Measurements from ENCODE around the gene GDPD1.
"Not testable (repeated sequence)": the region's sequence is repeated elsewhere in the genome, so short reads cannot be mapped to it uniquely, and the experiment has no call there.

The GDPD1 gene

GRCh38 chr17:59220328-59221158 lies at the start of gene GDPD1:
GDPD1 (plus strand) TSS chr17:59220511; CDS start chr17:59220610, 99 bp downstream.
- peak; percentile 30 for FAIRE-seq

GRCh38 chr17:59172436-59173004 lies 47.8 kb upstream of the GDPD1 start:
- no peak for FAIRE-seq

GRCh38 chr17:59174671-59175070 lies 45.6 kb upstream of the GDPD1 start:
- FAIRE-seq: no peak

- no peak for FAIRE-seq
Observed at GRCh38 chr17:59175076-59175475, 45.2 kb upstream of the GDPD1 start.

- FAIRE-seq: no peak
Observed at GRCh38 chr17:59178266-59178985, 41.9 kb upstream of the GDPD1 start.

- not testable (repeated sequence) for FAIRE-seq
Observed at GRCh38 chr17:59179601-59180000, 40.7 kb upstream of the GDPD1 start.

- no peak for FAIRE-seq
Observed at GRCh38 chr17:59180626-59181025, 39.7 kb upstream of the GDPD1 start.

- FAIRE-seq: no peak
Observed at GRCh38 chr17:59181481-59181880, 38.8 kb upstream of the GDPD1 start.

- FAIRE-seq: no peak
Observed at GRCh38 chr17:59185997-59186396, 34.3 kb upstream of the GDPD1 start.

- no peak for FAIRE-seq
Observed at GRCh38 chr17:59186850-59187249, 33.5 kb upstream of the GDPD1 start.

GRCh38 chr17:59190806-59191205 lies 29.5 kb upstream of the GDPD1 start:
- no peak for FAIRE-seq

- no peak for FAIRE-seq
Observed at GRCh38 chr17:59193336-59193862, 26.9 kb upstream of the GDPD1 start.

GRCh38 chr17:59199398-59199797 lies 20.9 kb upstream of the GDPD1 start:
- no peak for FAIRE-seq

- FAIRE-seq: no peak
Observed at GRCh38 chr17:59202320-59202719, 18.0 kb upstream of the GDPD1 start.

- FAIRE-seq: no peak
Observed at GRCh38 chr17:59219370-59219769, 941 bp upstream of the GDPD1 start.

- no peak for FAIRE-seq
Observed at GRCh38 chr17:59219992-59220327, 351 bp upstream of the GDPD1 start.

- FAIRE-seq: no peak
Observed at GRCh38 chr17:59221159-59221847, 992 bp downstream of the GDPD1 start.

- FAIRE-seq: no peak
Observed at GRCh38 chr17:59223813-59224212, 3.5 kb downstream of the GDPD1 start.

- FAIRE-seq: not testable (repeated sequence)
Observed at GRCh38 chr17:59228588-59228987, 8.3 kb downstream of the GDPD1 start.

GRCh38 chr17:59230764-59231163 lies 10.5 kb downstream of the GDPD1 start:
- no peak for FAIRE-seq

GRCh38 chr17:59234631-59235030 lies 14.3 kb downstream of the GDPD1 start:
- no peak for FAIRE-seq

- no peak for FAIRE-seq
Observed at GRCh38 chr17:59238906-59239305, 18.6 kb downstream of the GDPD1 start.

GRCh38 chr17:59244081-59244480 lies 23.8 kb downstream of the GDPD1 start:
- FAIRE-seq: no peak
